Measurements from ENCODE around the gene KCNAB1. TPM values are rescaled to one million over a fixed set of nuclear protein-coding genes. Genes with fewer than 3 reads are reported as not detected.

The KCNAB1 gene
- total RNA-seq, 1 experiment from 2014 or later: not detected

DNA sequence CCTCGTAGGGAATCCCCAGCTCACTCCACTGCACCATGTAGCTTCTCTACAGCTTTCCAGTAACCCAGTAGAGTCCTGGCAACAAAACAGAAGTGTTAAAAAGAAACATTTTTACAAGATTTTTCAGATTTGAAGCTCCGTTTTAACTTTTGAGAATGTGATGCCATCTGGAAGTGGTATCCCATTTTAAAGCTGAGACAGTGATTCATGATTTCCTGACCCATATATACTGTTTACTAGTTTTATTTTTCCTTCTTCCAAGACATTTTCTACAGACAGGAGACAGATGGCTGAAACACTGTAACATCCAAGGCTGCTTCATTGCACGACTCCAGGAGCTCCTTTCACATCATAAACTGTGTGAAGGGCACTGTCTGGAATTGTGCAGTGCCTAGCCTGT lies 30.3 kb upstream of the KCNAB1 start:
- H3K27ac ChIP-seq (ENCODE audit: low read depth, low read length): no peak overlapping the region
- no peaks in the 10 kb centered on the region for H3K4me1 ChIP-seq (ENCODE audit: control insufficient read depth in 1 of 2, insufficient read depth in 2 of 2, low read length in 2 of 2)
- POLR2A ChIA-PET: no interaction called here
- DNase-seq (ENCODE audit: low read depth, low spot score) (no peak), ATAC-seq (no peak)
- no peak overlapping the region for H2AFZ ChIP-seq (ENCODE audit: low read depth, low read length, poor library complexity, severe bottlenecking)
- CTCF ChIA-PET: interaction anchor here (0.7 kb wide), 1 partner anchor 46 kb away, joined by 5 read pairs; no protein-coding TSS in a partner anchor
- BruUV-seq (replicated peaks): no TSS peak
- TF ChIP-seq EGR1 (IDR thresholded peaks at IDR 0.05; ENCODE audit: low read depth): no peak
- TF ChIP-seq POLR2A (IDR thresholded peaks at IDR 0.05; ENCODE audit: borderline replicate concordance, extremely low read depth, insufficient read depth, insufficient read length): no peak
- TF ChIP-seq YY1 (IDR thresholded peaks at IDR 0.05; ENCODE audit: extremely low read depth, insufficient replicate concordance, low read depth, low read length): no peak
- TF ChIP-seq SIN3A (IDR thresholded peaks at IDR 0.05; ENCODE audit: low read depth): no peak
- TF ChIP-seq, protein P1, sequence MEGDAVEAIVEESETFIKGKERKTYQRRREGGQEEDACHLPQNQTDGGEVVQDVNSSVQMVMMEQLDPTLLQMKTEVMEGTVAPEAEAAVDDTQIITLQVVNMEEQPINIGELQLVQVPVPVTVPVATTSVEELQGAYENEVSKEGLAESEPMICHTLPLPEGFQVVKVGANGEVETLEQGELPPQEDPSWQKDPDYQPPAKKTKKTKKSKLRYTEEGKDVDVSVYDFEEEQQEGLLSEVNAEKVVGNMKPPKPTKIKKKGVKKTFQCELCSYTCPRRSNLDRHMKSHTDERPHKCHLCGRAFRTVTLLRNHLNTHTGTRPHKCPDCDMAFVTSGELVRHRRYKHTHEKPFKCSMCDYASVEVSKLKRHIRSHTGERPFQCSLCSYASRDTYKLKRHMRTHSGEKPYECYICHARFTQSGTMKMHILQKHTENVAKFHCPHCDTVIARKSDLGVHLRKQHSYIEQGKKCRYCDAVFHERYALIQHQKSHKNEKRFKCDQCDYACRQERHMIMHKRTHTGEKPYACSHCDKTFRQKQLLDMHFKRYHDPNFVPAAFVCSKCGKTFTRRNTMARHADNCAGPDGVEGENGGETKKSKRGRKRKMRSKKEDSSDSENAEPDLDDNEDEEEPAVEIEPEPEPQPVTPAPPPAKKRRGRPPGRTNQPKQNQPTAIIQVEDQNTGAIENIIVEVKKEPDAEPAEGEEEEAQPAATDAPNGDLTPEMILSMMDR (IDR thresholded peaks at IDR 0.05 in 2 of 3, conservative IDR thresholded peaks at IDR 0.05 in 1 of 3; ENCODE audit: borderline replicate concordance in 1 of 3, insufficient read depth in 1 of 3, low read depth in 2 of 3, low read length in 2 of 3): no peak
- no peak for TF ChIP-seq EZH2phosphoT487 (IDR thresholded peaks at IDR 0.05; ENCODE audit: borderline replicate concordance)
- no peak for TF ChIP-seq TCF7L2 (IDR thresholded peaks at IDR 0.05; ENCODE audit: borderline replicate concordance, extremely low read depth, insufficient read depth, insufficient read length)
- no peak for TF ChIP-seq POLR2AphosphoS5 (IDR thresholded peaks at IDR 0.05; ENCODE audit: low read depth, low read length)
- no peak for TF ChIP-seq EZH2 (IDR thresholded peaks at IDR 0.05)
- TF ChIP-seq, protein P2, sequence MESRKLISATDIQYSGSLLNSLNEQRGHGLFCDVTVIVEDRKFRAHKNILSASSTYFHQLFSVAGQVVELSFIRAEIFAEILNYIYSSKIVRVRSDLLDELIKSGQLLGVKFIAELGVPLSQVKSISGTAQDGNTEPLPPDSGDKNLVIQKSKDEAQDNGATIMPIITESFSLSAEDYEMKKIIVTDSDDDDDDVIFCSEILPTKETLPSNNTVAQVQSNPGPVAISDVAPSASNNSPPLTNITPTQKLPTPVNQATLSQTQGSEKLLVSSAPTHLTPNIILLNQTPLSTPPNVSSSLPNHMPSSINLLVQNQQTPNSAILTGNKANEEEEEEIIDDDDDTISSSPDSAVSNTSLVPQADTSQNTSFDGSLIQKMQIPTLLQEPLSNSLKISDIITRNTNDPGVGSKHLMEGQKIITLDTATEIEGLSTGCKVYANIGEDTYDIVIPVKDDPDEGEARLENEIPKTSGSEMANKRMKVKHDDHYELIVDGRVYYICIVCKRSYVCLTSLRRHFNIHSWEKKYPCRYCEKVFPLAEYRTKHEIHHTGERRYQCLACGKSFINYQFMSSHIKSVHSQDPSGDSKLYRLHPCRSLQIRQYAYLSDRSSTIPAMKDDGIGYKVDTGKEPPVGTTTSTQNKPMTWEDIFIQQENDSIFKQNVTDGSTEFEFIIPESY (IDR thresholded peaks at IDR 0.05; ENCODE audit: extremely low read depth, insufficient replicate concordance, low read length): no peak
- TF ChIP-seq CBX3 (IDR thresholded peaks at IDR 0.05; ENCODE audit: low read depth): no peak
- TF ChIP-seq RAD21 (IDR thresholded peaks at IDR 0.05; ENCODE audit: low read depth): no peak
- no peak for TF ChIP-seq SRF (IDR thresholded peaks at IDR 0.05; ENCODE audit: low read depth)
- TF ChIP-seq JUND (IDR thresholded peaks at IDR 0.05): no peak
- no peak for TF ChIP-seq FOSL1 (IDR thresholded peaks at IDR 0.05; ENCODE audit: low read depth)
- TF ChIP-seq, protein P3, sequence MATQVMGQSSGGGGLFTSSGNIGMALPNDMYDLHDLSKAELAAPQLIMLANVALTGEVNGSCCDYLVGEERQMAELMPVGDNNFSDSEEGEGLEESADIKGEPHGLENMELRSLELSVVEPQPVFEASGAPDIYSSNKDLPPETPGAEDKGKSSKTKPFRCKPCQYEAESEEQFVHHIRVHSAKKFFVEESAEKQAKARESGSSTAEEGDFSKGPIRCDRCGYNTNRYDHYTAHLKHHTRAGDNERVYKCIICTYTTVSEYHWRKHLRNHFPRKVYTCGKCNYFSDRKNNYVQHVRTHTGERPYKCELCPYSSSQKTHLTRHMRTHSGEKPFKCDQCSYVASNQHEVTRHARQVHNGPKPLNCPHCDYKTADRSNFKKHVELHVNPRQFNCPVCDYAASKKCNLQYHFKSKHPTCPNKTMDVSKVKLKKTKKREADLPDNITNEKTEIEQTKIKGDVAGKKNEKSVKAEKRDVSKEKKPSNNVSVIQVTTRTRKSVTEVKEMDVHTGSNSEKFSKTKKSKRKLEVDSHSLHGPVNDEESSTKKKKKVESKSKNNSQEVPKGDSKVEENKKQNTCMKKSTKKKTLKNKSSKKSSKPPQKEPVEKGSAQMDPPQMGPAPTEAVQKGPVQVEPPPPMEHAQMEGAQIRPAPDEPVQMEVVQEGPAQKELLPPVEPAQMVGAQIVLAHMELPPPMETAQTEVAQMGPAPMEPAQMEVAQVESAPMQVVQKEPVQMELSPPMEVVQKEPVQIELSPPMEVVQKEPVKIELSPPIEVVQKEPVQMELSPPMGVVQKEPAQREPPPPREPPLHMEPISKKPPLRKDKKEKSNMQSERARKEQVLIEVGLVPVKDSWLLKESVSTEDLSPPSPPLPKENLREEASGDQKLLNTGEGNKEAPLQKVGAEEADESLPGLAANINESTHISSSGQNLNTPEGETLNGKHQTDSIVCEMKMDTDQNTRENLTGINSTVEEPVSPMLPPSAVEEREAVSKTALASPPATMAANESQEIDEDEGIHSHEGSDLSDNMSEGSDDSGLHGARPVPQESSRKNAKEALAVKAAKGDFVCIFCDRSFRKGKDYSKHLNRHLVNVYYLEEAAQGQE (IDR thresholded peaks at IDR 0.05; ENCODE audit: low read depth): no peak
- TF ChIP-seq, protein P4, sequence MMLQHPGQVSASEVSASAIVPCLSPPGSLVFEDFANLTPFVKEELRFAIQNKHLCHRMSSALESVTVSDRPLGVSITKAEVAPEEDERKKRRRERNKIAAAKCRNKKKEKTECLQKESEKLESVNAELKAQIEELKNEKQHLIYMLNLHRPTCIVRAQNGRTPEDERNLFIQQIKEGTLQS (IDR thresholded peaks at IDR 0.05): no peak
- H3K9me2 ChIP-seq (ENCODE audit: insufficient read depth): no peaks in the 10 kb centered on the region
- no peaks in the 10 kb centered on the region for H4K20me1 ChIP-seq (ENCODE audit: insufficient read depth)
- no peak overlapping the region for H3K4me2 ChIP-seq (ENCODE audit: low read length)
- H3K27me3 ChIP-seq (ENCODE audit: insufficient read depth, low read length): no peaks in the 10 kb centered on the region
- no peaks in the 10 kb centered on the region for H3K9me3 ChIP-seq (ENCODE audit: control insufficient read depth in 1 of 2, insufficient read depth in 1 of 2, low read depth in 1 of 2, low read length in 2 of 2)
- no peaks in the 10 kb centered on the region for H3K36me3 ChIP-seq (ENCODE audit: control insufficient read depth in 1 of 2, insufficient read depth in 2 of 2, low read length in 2 of 2)
- H3K9ac ChIP-seq (ENCODE audit: low read length): no peak overlapping the region
- RAD21 ChIA-PET (ENCODE audit: low non-redundant PET in 1 of 2, low total read pairs in 2 of 2, uncharacterized antibody in 2 of 2, unreplicated experiment in 2 of 2): no interaction called here
- H3K4me3 ChIP-seq (replicated peaks in 1 of 2; ENCODE audit: low read depth in 1 of 2, low read length in 2 of 2): no peak overlapping the region
- H3K79me2 ChIP-seq (ENCODE audit: insufficient read depth, low read length): no peaks in the 10 kb centered on the region
- intact Hi-C loops (cut with micrococcal nuclease): no loop called here

All from HCT116 (cell line).